ENCODE measurements around the gene HS3ST1.

DNA sequence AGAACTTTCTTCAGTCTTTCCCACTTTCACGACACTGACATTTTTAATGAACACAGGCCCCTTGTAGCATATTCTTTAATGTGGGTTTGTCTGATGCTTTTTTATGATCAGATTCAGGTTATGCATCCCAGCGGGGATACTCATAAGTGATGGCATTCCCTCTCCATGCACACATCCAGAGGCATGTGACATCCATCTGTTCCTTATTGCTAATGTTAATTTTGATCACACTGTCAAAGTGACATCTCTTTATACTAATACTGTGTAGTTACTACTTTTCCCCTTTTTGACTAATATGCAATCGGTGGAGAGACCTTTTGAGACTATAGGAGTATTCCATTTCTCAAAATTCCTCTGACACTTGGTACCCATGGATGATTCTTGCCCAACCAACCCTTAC lies 43.8 kb upstream of the HS3ST1 start:
- TF ChIP-seq CTCF (IDR thresholded peaks at IDR 0.05) (no peak), POLR2A (IDR thresholded peaks at IDR 0.05) (no peak)
